Fibroblast of skin of scalp (primary cell): Measurements from ENCODE around the gene ACD.

ENCODE experiments used
- DNase-seq: peaks from one replicate; pipeline ENCODE4 v3.0.0-alpha.2; 2013

ACD gene

DNA sequence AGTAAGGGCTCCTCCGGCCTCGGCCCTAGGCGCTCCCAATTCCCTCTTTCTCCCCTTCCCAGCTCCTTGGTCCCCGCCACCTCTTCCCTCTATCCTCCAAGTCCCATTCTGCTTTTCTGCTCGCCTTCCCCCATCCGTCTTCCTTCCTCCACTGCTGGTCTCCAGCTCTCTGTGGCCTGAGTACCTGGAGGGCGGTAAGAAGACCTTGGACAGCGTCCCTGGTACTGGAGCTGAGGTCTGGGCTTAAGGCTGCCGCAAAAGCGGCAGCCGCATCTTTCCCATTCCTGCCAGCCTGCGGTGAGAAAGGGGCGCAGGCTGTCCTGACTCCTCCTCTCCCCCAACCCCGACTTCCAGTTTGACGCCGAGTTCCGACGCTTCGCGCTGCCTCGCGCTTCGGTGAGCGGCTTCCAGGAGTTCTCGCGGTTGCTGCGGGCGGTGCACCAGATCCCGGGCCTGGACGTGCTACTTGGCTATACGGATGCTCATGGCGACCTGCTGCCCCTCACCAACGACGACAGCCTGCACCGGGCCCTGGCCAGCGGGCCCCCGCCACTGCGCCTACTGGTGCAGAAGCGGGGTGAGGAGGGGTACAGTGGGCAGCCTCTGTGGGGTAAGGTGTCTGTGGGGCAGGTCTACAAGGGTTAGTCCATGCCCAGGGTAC is 1.2 kb upstream of the ACD start:
- peak; percentile 21 for DNase-seq

DNA sequence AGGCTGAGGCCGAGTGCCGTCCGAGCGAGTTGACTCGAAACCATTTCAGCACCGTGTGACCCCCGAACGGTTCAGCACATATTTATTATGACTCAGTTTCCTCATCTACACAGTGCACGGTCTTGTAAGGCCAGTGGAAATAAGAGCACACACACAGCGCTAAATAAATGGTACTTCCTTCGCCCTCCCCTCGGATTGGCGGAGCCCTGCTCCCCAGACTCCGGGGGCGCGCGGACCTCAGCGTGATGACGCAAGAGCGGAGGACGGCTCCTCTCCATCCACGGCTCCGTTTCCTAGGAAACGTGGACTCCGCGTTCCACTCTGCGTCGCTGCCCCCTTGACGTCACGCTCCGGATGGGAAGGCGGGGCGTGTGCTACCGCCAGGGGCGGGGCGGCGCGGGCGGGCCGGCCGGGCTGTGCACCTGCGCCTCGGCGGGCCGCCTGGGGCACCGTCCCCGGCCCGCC is 536 bp upstream of the ACD start, which contains the start of gene PARD6A:
Gene PARD6A, plus strand, starts transcription at position 397 of the 465 bp plus-strand sequence. CDS start 79 bp downstream, outside the sequence.
- peak; percentile 97 for DNase-seq

DNA sequence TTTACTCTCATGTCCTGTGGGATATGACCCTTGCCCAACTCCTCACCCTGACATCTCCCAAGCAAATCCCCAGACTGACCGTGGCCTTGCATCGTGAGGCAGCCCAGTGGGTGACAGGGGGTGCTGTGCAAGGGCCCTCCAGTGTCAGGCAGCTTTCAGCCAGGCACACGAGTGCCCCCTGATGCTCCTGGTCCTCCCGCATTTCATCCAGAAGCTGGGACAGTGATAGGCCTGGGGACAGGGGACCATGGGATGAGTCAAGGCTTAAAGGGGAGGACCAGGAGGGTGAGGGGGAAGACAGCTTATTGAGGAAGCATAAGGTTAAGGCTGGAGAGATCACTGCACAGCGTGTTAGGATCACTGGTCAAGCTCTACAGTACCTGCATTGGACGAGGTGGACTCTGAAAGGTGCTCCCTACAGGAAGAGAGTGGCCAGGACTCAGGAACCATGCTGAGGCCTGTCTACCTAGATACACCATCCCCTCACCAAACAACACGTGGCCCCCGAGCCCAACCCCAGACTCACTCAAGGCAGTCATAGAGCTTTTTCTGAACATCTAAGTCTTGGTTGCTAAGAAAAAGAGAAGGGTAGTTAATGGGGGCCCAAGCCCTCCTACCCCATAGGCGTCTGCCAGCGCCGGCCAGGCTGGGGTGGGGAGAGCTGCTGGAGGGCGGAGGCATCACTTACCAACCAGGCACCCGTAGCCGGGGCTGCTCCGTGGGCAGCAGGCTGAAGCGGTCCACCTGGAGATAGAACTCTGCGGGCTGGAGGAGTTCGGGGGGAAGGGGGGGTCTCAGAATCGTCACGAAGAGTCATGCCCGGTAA is 998 bp downstream of the ACD start:
- DNase-seq = no peak

DNA sequence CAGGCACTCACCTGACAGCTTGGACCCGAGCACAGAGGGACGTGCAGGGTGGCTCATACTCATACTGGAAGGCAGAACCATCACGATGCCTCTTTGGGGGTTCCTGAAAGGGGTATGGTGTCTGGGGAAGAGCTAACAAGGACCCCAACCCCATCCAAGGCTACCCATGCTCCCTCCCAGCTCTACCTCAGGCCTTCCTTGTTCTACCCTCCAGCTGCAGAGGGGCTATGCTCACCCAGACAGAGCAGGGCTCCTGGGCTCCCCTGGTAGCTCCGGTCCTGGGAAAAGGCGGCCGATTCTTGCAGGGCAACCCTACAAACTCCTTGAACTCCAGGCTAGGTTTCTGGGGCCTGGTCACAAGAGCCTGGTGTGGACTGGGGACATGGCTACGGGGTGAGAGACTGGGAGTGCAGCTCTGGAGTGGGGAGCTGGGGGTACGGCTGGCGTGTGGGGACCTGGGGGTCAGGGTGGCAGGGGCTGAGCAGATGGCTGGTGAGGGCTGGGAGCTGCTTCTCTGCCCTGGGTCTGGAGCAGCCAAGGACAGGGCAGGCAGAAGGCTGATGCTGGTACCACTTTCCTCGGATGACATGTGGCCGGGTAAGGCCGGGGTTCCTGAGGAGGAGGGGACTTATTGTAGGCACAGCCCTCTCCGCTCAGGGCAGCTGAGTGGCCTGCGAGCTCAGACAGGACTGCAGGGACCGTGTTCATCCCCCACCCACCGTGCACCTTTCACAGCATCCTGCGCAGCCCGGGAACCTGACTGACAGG is 2.1 kb downstream of the ACD start:
- DNase-seq = no peak

DNA sequence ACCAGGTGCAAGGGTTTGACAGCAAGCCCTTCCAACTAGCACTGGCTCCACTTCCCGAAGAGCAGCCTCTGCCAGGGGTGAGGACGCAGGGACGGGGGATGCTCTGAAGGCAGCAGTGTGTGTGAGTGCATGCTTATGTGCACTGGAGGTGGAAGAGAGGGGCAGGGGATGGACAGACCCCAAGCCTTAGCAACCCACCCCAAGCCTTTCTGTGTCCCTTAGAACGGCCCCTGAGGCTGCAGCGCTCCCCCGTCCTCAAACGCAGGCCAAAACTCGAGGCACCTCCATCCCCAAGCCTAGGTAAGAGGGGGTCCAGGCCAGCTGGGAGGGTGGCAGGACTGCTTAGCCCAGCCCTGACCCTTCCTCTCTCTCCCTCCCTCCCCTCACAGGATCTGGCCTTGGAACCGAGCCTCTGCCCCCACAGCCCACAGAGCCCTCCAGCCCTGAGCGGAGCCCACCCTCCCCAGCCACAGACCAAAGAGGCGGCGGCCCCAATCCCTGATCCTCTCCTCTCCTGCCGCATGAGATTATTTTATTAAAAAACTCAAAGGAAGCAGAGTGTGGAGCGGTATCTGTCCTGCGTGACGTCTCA is 2.9 kb downstream of the ACD start:
- no peak for DNase-seq

DNA sequence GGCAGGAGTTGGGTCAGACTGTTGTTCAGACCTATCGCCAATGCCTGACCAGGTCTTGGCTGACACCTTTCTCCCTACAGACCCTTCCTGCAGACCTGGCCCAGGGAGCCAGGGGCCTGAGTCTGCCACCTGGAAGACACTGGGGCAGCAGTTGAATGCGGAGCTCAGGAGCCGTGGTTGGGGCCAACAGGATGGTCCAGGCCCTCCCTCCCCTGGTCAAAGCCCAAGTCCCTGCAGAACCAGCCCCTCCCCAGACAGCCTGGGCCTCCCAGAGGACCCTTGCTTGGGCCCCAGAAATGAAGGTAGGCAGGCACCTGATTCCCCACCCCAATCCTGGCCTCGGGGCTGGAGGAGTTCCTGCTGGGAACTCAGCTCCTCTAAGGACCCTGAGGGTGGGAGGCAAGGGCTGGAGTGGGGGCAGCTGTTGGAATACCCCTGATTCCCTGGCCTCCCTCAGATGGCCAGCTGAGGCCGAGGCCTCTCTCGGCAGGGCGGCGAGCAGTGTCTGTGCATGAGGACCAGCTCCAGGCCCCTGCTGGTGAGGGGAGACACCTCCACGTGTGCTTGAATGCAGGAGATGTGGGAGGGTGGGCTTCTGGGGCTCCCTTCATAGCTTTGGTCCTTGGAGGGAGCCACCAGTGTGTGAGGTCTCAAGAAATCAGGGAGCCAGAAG is 3.6 kb downstream of the ACD start:
- DNase-seq = no peak

DNA sequence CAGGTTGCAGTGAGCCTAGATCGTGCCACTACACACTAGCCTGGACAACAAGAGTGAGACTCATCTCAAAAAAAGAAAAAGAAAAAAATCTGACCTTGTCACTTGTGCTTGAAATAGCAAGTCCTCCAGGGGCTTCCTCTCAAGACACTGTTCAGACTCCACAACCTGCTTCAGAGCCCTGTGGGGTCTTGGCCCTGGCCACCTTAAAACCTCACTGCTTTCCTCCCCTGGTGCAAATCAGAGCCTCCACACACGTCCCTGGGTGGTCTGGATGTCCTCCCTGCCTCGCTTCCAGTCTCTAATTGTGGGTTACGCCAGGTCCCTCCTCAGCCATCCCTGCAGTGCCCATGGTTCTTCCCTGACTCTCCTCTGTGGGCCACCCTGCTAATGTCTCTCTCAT is 4.7 kb downstream of the ACD start:
- DNase-seq = no peak

DNA sequence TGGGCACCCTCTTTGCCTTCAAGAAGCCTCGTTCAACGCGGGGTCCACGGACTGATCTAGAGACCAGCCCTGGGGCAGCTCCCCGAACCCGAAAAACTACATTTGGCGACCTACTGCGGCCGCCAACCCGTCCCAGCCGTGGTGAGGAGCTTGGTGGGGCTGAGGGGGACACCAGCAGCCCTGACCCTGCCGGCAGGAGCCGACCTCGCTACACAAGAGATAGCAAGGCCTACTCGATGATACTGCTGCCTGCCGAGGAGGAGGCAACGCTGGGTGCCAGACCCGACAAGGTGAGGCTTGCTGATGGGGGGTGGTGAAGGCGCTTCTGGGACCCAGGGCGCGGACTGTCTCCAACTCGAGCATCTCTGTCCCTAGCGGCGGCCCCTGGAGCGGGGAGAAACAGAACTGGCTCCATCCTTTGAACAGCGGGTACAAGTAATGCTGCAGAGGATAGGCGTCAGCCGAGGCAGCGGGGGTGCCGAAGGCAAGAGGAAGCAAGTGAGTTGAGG is 5.6 kb downstream of the ACD start:
- DNase-seq = no peak

DNA sequence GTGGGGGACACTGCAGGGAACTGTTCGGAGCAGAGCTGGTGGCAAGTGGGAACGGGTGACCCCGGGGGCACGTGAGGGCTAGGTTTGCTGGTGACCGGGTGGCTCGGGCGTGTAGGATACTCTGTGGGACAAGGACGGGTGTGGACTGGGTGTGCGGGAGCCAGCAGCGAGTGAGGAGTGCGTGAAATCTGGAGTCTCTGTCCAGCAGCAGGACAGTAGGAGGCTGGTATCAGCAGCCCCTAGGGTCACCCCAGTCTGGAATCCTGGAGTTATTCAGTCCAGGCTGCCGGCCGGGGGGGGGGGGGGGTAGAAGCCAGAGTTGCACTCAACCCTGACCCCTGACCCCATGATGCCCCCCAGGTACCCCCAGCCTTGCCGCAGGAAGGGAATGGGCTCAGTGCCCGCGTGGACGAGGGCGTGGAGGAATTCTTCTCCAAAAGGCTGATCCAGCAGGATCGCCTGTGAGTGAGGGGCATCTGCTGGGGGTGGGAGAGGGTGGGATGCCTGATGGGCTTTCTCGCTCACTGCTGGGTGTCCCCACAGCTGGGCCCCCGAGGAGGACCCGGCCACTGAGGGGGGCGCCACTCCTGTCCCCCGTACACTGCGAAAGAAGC is 6.2 kb downstream of the ACD start:
- DNase-seq = no peak

DNA sequence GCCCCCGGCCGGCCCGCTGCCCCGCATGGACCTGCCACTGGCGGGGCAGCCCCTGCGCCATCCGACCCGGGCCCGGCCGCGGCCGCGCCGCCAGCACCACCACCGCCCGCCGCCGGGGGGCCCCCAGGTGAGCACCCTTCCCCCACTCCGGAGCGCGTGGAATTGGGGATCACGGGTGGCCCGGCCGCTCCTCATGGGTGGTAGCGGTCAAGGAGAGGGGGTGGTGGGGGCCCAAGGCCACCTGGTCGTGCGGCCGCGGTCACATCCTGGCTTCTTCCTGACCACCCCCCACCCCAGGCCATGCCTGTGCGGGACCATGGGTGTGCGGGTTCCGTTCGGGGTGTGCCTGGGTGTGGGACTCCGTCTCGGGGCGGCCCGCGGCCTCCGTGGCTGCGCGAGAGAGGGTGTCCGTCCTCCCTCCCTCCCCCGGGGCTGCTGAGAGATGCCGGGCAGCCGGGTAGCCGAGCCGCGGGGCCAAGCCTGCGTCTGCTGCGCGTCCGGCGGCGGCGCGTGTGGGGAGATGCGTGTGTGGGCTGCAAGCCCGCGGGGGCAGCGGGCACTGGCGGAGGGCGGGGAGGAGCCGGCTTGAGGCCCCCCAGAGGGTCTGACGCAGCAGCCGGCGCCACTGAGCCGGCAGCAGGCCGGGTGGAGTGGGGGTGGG is 6.8 kb downstream of the ACD start:
- DNase-seq = peak; percentile 38

DNA sequence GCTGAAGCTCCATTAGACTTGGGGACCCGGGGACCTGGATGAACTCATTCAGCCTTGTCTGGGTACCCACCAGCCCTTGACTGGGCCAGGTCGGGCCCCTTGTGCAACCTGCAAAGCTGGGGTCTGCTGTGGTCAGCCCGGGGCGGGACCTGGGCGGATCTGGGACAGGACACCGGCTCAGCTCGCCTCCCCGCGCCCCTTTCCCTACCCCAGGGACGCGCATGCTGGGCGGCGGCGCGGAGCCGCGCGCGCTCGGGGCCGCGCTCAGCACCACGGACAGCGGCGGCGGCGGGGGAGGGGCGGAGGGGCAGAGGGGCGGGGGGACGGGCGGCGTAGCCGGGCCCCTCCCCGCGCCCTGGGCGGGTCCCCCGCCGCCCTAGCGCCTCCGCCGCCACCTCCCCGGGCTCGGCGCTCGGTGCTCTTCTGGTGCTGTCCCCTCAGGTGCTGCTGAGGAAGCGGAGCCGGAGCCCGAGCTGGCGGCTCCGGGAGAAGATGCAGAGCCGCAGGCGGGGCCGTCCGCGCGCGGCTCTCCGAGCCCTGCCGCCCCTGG is 7.4 kb downstream of the ACD start:
- peak; percentile 31 for DNase-seq

DNA sequence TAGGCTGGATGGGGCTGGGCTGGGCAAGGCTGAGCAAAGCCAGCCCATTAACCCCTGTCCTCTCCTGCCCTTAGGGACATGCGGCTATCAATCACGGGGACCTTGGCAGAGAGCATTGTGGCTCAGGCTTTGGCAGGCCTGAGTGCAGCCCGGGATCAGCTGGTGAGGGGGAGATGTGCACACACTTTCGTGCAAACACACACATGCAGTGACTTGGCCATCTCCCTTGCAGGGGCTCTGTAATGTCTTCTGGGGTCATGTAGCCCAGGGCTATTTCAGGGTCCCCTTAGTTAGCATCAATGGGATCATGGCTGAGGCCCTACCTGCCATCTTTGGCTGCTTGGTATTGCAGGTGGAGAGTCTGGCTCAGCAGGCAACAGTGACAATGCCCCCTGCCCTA is 8.2 kb downstream of the ACD start:
- DNase-seq = no peak

DNA sequence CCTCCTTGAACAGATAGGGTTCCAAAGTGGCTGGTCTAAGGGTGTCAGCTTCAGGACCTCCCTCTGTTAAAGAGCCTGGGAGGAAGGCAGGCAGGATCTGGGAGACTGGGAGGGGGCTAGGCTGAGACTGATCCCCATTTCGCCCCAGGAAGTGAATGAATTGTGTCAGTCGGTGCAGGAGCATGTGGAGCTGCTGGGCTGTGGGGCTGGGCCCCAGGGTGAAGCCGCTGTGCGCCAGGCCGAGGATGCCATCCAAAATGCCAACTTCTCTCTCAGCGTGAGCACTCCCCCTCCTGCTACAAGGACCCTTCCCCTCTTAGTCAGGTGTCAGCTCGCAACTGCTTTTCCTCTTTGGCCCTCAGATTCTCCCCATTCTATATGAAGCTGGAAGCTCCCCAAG is 9.0 kb downstream of the ACD start:
- no peak for DNase-seq

DNA sequence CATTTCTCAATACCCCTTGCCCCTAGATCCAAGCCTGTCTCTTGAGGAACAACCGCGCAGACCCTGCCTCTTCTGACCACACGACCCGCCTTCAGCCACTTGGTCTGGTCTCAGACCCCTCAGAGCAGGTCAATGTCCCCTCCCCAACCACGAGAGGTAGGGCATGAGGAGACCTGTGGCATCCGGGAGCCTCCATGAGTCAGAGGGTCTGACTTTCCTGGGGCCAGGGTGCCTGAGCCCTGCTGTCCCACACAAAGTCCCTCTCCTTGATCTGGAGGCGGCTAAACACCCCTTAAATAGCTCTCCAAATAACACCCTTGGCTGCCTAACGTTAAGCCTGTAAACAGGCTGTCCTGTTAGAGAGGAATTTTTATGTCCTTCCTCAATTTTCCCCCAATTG is 10.0 kb downstream of the ACD start:
- DNase-seq = no peak

DNA sequence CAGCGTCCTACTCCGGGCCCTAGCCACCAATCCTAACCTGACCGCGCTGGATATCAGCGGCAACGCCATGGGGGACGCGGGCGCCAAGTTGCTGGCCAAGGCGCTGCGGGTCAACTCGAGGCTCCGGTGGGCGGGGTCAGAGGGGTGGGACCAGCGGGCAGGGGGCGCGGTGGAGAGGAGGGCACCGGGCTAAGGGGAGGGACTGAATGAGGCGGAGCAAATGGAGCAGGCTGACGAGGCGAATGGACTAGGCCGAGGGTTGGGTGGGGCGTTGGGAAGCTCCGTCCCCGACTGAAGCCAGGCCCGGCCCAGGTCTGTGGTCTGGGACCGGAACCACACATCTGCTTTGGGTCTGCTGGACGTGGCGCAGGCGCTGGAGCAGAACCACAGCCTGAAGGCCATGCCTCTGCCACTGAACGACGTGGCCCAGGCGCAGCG is 10.5 kb downstream of the ACD start:
- DNase-seq = no peak

DNA sequence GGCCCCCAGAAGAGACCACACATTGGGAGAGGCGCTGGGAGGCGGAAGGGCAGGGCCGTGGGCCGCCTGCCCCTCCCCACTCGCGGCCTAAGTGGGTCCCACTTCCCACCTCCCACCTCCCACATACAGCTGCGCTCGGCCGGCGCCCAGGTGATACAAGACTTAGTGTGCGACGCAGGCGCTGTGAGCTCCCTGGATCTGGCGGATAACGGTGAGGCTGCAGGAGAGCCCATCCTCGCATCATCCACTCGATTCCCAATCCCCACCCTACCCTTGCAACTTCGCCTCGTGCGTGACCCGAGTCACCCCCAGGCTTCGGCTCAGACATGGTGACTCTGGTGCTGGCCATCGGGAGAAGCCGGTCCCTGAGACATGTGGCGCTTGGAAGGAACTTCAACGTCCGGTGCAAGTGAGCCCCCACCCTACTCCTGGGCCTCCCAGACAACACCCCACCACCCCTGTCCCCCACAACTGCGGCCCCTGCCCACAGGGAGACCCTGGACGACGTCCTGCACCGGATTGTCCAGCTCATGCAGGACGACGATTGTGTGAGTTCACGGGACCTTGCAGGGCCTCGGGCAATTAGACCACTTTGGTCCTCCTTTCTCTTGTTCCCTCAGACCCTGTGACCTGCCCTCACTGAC is 11.2 kb downstream of the ACD start:
- DNase-seq = no peak

DNA sequence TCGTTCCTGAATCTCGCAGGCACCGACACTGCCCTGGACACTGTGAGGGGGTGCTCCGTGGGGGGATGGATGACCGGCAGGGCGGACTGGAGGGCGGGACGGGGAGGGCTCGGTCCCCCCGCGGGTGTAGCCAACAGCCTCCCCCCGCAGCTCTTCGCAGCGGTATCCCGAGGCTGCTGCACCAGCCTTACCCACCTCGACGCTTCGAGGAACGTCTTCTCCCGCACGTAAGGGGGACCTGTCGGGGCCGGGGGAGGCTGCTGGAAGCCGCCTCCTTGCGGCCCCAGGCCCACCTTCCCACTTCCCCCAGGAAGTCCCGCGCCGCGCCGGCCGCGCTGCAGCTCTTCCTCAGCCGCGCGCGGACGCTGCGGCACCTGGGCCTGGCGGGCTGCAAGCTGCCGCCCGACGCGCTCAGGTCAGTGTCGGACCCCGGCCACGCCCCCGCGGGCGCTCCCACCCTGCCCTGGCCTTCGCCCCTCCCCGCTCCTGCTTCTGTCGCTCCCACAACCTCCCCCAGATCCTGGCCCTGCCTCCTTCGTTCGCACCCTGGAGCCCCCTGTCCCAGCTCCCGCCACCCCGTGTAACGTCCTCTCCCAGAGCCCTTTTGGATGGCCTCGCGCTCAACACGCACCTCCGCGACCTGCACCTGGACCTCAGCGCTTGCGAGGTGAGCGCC is 11.8 kb downstream of the ACD start:
- no peak for DNase-seq

DNA sequence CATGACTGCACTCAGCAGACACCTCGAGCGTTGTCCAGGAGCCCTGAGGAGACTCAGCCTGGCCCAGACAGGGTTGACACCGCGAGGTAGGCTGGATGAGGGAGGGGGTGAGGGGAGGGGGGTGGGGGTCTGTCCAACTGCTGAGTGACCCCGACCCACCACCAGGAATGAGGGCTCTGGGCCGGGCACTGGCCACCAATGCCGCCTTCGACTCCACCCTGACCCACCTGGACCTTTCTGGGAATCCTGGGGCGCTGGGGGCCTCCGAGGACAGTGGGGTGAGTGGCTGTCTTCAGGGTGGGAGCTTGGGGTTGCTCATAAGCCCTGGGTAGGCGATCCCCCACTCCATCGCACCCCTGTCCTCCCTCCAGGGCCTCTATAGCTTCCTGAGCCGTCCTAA is 12.4 kb downstream of the ACD start:
- no peak for DNase-seq

DNA sequence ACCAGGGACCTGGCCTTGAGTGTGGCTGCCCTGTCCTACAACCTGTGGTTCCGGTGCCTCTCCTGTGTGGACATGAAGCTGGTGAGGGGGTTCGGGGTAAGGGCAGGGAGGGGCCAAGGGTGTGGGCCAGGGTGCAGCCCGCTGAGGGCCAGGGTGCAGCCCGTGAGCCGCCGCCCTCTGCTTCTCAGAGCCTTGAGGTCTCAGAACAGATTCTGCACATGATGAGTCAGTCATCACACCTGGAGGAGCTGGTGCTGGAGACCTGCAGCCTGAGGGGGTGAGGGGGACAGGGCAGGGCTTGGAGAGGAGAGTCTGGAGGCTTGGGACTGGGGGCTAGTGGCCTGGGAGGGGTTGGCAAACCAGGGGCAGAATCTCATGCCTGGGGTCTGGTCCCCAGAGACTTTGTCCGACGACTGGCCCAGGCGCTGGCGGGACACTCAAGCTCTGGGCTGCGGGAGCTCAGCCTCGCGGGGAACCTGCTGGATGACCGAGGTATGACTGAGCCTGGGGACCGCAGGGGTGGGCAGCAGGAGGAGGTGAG is 12.9 kb downstream of the ACD start:
- DNase-seq = no peak
